ENCODE results near the gene ACOT8.

DNA sequence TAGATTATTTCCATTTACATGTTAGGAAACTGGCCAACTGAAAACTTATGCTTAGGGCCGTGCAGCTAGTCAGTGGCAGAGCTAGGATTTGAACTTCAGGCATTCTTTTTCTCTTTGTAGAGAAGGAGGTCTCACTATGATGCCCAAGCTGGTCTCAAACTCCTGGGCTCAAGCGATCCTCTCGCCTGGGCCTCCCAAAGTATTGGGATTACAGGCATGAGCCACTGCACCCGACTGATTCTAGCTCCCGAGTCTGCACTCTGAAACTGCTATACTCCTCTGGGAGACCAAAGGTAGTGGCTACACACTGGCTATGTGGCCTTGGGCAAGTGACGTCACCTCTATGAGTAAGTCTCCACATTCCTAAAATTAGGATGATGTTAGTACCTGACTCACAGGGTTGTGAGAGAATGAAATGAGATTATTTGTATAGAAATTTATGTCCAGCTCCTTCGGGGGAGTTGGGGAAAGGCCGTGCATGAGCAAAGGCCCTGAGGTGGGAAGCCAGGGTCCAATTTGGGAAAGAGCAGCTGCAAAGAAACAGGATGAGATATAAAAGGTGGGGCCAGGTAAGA is 48.4 kb upstream of the ACOT8 start:
- no peak for TF ChIP-seq POLR2A (IDR thresholded peaks at IDR 0.05)
- TF ChIP-seq, protein P1, sequence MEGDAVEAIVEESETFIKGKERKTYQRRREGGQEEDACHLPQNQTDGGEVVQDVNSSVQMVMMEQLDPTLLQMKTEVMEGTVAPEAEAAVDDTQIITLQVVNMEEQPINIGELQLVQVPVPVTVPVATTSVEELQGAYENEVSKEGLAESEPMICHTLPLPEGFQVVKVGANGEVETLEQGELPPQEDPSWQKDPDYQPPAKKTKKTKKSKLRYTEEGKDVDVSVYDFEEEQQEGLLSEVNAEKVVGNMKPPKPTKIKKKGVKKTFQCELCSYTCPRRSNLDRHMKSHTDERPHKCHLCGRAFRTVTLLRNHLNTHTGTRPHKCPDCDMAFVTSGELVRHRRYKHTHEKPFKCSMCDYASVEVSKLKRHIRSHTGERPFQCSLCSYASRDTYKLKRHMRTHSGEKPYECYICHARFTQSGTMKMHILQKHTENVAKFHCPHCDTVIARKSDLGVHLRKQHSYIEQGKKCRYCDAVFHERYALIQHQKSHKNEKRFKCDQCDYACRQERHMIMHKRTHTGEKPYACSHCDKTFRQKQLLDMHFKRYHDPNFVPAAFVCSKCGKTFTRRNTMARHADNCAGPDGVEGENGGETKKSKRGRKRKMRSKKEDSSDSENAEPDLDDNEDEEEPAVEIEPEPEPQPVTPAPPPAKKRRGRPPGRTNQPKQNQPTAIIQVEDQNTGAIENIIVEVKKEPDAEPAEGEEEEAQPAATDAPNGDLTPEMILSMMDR (IDR thresholded peaks at IDR 0.05), result no peak

All from lower leg skin (tissue), 3 donors.